ENCODE data around the gene MEMO1. TPM values are rescaled to one million over a fixed set of nuclear protein-coding genes. Genes with fewer than 3 reads are reported as not detected.
"Not testable (repeated sequence)": the region's sequence is repeated elsewhere in the genome, so short reads cannot be mapped to it uniquely, and the experiment has no call there.

MEMO1 gene
- total and polyA plus RNA-seq, 12 donors, result 43.6 to 73.9 (median 54.1) TPM

DNA sequence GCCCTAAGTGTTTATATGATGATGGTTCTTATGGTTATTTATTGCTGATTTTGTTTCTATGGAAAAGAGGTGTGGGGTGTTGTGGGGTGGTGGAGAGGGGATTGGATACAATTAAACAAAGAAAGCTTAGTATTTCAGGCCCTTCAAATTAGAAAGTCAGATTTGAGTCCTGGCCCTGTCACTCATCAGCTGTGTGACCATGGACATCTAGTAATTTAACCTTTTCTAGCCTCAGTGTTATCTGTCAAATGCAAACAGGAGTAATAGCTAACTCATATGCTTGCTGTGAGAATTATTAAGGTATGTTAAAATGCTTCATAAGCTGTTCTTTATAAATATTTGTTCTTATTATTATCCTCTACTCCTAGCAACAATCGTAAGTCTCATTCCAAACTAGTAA, 2.1 kb upstream of the MEMO1 start:
- peak overlapping the region in 1 of 10 donors; percentile 97 for H3K27ac ChIP-seq
- WGBS, 2 donors, result 92 to 93% methylated on average over 1 of the region's 1 CpG
- peaks cover 0 to 43% (median 0%) of the 10 kb centered on the region in 9 donors for H3K36me3 ChIP-seq
- intact Hi-C loops (cut with DNase I), result loop anchor here in 3 of 10 donors (5.0 to 10.0 kb wide), 2 partner anchors 49 to 52 kb away; partner anchors contain the start of gene SPAST (in 3 of the 3)
- no peaks in the 10 kb centered on the region for H3K27me3 ChIP-seq
- peaks cover 0 to 29% (median 21%) of the 10 kb centered on the region in 9 donors for H3K4me1 ChIP-seq
- TF ChIP-seq, protein P1, sequence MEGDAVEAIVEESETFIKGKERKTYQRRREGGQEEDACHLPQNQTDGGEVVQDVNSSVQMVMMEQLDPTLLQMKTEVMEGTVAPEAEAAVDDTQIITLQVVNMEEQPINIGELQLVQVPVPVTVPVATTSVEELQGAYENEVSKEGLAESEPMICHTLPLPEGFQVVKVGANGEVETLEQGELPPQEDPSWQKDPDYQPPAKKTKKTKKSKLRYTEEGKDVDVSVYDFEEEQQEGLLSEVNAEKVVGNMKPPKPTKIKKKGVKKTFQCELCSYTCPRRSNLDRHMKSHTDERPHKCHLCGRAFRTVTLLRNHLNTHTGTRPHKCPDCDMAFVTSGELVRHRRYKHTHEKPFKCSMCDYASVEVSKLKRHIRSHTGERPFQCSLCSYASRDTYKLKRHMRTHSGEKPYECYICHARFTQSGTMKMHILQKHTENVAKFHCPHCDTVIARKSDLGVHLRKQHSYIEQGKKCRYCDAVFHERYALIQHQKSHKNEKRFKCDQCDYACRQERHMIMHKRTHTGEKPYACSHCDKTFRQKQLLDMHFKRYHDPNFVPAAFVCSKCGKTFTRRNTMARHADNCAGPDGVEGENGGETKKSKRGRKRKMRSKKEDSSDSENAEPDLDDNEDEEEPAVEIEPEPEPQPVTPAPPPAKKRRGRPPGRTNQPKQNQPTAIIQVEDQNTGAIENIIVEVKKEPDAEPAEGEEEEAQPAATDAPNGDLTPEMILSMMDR (IDR thresholded peaks at IDR 0.05), result no peak
- no peaks in the 10 kb centered on the region for H3K9me3 ChIP-seq
- ATAC-seq (no peak), DNase-seq (no peak)
- H3K4me3 ChIP-seq, result no peak overlapping the region

DNA sequence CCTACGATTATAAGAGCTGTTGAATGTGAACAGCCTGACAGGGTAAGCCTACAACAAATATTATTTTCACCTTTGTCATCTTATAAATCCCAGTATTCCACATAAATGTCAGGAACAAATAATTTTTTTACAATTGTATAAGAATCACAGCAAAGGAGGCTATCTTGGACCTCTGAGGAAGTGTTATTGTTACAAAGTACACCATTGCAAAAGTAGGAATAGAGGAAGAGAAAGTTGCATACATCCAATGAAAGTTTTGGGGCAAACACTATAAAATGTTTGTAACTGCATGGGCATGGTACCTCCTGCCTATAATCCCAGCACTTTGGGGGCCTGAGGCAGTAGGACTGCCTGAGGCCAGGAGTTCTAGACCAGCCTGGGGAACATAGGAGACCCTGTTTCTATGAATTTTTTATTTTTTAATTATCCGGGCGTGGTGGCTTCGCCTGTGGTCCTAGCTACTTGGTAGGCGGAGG, 715 bp upstream of the MEMO1 start:
- H3K27ac ChIP-seq, result peak overlapping the region; percentile 90 to 98 (median 96)
- intact Hi-C loops (cut with DNase I), result loop anchor here in 5 of 10 donors (1.0 to 10.0 kb wide), 5 partner anchors 27 to 88 kb away; partner anchors contain the start of genes SPAST (in 5 of the 5) and DPY30 (in 1 of the 5)
- peaks cover 0 to 30% (median 0%) of the 10 kb centered on the region in 9 donors for H3K36me3 ChIP-seq
- no peaks in the 10 kb centered on the region for H3K9me3 ChIP-seq
- H3K27me3 ChIP-seq, result no peaks in the 10 kb centered on the region
- 81 to 84% methylated on average over 5 of the region's 5 CpGs for WGBS, 2 donors
- DNase-seq, result no peak
- no peak for ATAC-seq
- TF ChIP-seq, protein P1 (IDR thresholded peaks at IDR 0.05), result no peak
- peak overlapping the region in 9 of 10 donors; percentile 67 to 97 (median 87) for H3K4me3 ChIP-seq
- H3K4me1 ChIP-seq, result peaks cover 0 to 39% (median 28%) of the 10 kb centered on the region in 9 donors

DNA sequence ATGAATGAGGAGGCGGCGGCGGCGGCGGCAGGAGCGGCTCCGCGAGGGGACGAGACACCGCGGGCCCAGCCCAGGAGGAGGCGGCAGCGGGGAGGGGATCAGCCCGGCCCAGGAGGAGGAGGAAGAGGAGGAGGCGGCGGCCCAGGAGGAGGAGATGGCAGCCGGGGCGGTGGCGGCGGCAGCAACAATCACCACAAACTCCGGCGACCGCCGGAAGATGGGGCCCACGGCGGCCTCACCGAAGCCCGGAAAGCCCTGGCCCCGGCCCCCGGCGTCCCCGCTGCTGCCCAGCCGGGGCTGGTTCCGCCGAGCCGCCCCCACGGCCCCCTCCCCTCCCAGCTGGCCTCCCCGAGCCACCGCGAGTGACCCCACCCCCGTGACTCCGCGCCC, 533 bp downstream of the MEMO1 start:
- WGBS, 2 donors, result 1 to 2% methylated on average over 18 to 29 of the region's 43 CpGs

DNA sequence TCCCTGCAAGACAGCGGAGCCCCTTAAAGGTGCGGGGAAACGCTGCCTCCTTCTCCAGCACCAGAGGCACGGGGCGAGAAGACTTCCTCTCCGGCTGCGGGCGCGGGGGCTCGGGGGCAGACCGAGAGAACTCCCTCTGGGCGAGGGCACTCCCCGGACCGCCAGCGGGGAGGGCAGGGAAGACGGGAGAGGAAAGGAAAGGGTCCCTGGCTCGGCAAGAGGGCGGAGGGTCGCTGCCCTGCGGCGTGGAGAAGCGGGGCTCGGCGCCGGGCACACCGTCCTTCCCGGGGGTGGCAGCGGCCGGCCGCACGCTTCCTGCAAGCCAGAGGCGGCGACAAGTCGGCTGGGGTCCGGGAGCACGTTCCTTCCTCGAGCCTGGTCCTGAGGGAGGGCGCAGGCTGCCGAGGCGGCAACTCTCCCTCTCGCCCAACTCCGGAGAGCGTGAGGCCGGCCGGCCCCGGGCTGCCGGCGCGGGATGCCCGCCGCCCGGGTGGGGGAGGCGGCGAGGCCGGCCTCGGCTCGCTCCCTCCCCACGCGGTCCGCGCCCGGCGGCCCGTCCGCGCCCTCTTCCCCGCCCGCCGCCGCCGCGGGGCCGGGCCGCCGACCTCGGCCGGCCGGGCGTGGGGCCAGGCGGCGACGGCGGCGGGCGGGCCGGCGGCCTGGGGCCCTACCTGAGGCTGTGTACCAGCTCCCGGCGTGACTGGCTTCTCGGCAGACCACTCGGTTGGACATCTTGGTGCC, 1.1 kb downstream of the MEMO1 start:
- peak; percentile 32 to 46 for DNase-seq
- intact Hi-C loops (cut with DNase I), result loop anchor here in 5 of 10 donors (2.0 to 10.0 kb wide), 5 partner anchors 29 to 155 kb away; partner anchors contain the start of genes SPAST (in 5 of the 5), DPY30 (in 1 of the 5) and SLC30A6 (in 1 of the 5)
- ATAC-seq, result peak in 2 of 8 donors; percentile 3 to 12
- Histone ChIP-seq H3K4me1 (peaks cover 0 to 52% (median 28%) of the 10 kb centered on the region in 9 donors), H3K9me3 (no peaks in the 10 kb centered on the region), H3K36me3 (peaks cover 0 to 11% (median 0%) of the 10 kb centered on the region in 9 donors), H3K4me3 (peak overlapping the region; percentile 67 to 97 (median 87)), H3K27ac (peak overlapping the region; percentile 49 to 98 (median 96)), H3K27me3 (no peaks in the 10 kb centered on the region)
- 0 to 1% methylated on average over 41 to 78 of the region's 91 CpGs for WGBS, 2 donors
- TF ChIP-seq, protein P1 (IDR thresholded peaks at IDR 0.05), result peak in 1 of 9 donors; percentile 13

More for the DNA sequence above, 533 bp downstream of the MEMO1 start:
- H3K36me3 ChIP-seq, result peaks cover 0 to 17% (median 0%) of the 10 kb centered on the region in 9 donors
- ATAC-seq (peak; percentile 76 to 90 (median 83)), DNase-seq (peak; percentile 62 to 69)
- peaks cover 0 to 51% (median 28%) of the 10 kb centered on the region in 9 donors for H3K4me1 ChIP-seq
- H3K9me3 ChIP-seq, H3K27me3 ChIP-seq: not testable (repeated sequence)
- intact Hi-C loops (cut with DNase I), result loop anchor here in 5 of 10 donors (2.0 to 10.0 kb wide), 4 partner anchors 29 to 55 kb away; partner anchors contain the start of genes SPAST (in 5 of the 5) and DPY30 (in 1 of the 5)
- H3K4me3 ChIP-seq, result peak overlapping the region; percentile 10 to 97 (median 87)
- peak overlapping the region; percentile 90 to 98 (median 96) for H3K27ac ChIP-seq
- TF ChIP-seq, protein P1 (IDR thresholded peaks at IDR 0.05), result peak in 1 of 9 donors; percentile 3
